ENCODE results near the gene CNGB1.
A peak's percentile ranks its signal among the peaks of the same experiment; 100 is the strongest.
"Not testable (repeated sequence)": the region's sequence is repeated elsewhere in the genome, so short reads cannot be mapped to it uniquely, and the experiment has no call there.

The CNGB1 gene

GRCh38 chr16:57903656-57904055 lies 67.3 kb downstream of the CNGB1 start:
- no peak for DNase-seq (ENCODE audit: low spot score)

DNA sequence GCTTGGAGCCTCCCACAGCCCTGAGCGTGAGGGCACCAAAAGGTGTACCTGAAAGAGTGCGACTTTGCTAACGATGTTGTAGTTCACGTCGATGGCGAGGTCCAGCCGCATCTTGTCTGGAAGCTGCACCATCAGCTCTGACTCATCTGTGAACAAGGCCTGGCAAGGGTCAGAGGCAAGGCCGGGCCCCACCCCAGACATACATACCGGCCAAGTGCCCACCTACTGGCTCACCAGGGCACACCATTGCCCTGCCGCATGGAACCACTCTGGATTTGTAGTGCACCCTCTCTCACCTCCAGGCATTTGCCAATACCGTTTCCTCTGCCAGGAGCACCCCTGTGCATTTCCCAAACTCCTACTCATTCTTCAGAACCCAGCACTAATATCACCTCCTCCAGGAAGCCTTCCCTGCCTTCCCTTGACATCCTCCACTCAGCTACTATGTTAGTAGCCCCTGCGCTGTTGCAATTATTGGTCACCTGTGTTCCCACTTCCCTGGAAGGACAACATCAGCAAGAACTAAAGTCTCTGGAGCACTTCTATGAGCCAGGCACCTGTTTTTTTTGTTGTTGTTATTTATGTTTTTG lies 69.4 kb downstream of the CNGB1 start:
- DNase-seq (ENCODE audit: low spot score) = no peak

GRCh38 chr16:57900796-57901479 lies 70.0 kb downstream of the CNGB1 start:
- DNase-seq (ENCODE audit: low spot score) = no peak

- DNase-seq (ENCODE audit: low spot score) = peak; percentile 58
Observed at GRCh38 chr16:57899771-57900661, 70.9 kb downstream of the CNGB1 start.

DNA sequence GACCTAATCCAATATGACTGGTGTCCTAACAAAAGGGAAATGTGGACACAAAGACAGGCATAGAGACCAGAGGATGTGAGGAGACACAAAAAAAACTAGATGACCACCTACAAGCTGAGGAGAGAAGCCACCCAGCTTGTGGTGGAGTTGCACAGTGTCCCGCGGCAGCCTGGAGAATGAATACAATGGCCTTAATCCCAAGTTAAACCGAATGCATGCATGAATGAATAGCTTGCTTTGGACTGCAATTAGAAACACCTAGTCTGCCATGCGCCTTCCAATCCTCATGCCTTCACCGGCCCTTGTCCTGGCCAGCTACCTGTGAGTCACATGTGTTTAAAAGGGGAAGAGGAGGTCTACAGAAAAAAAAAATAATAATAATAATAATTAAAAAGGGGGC lies 72.0 kb downstream of the CNGB1 start:
- DNase-seq (ENCODE audit: low spot score) = no peak

DNA sequence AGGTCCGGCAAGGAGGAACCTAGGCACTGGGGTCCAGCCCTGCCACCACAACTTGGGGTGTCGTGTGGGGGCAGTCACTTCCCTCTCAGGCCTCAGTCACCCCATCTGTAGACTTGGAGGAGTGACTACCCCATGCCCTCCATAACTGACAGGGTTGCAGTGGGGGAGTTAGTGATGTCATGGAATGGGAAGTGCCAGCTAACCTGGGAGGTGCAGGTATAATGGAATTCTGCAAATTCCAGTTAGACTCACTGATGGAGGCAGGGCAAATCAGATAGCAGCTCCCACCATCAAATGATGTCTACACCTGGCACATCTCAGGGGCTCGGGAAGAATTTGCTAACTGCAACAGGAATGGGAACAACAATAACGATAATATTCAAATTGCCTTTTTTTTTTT lies 72.9 kb downstream of the CNGB1 start:
- no peak for DNase-seq (ENCODE audit: low spot score)

DNA sequence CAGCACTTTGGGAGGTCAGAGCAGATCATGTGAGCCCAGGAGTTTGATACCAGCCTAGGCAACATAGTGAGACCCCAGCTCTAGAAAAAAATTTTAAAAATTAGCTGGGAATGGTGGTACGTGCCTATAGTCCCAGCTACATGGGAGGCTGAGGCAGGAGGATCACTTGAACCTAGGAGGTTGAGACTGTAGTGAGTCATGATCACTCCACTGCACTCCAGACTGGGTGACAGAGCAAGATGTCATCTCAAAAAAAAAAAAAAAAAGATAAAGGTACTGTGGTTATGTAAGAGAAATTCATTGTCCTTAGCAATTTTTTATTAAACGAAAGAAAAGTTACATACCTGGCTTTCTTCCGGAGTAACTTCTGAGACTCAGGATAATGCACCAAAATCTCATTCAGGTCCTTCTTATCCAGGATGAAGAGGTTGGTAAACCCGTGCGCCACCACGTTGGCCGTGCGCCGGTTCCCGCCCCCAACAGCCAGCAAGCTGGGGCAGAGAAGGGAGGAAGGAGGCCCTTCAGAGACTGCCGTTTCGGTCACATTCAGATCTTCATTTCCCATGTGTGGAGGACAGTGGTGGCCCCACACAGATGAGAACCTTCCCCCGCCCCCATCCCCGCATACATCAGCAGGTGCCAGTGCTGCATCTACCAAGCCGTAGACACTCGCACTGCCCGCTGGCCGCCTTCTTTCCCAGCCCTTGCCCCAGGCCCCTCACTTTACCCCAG lies 73.7 kb downstream of the CNGB1 start:
- DNase-seq (ENCODE audit: low spot score) = no peak

DNA sequence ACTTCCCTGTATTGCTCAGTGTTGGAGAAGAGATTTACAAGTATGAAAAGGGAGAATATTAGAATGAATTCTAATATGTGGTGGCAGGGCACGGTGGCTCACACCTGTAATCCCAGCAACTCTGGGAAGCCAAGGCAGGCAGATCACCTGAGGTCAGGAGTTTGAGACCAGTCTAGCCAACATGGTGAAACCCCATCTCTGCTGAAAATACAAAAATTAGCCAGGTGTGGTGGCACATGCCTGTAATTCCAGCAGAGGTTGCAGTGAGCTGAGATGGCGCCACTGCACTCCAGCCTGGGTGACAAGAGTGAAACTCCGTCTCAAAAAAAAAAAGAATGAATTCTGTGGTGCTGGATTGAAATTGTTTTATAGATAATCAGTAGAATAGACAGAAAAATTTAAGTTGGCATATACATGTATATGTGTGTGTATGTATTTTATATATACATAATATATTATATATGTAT lies 75.8 kb downstream of the CNGB1 start:
- DNase-seq (ENCODE audit: low spot score) = not testable (repeated sequence)

DNA sequence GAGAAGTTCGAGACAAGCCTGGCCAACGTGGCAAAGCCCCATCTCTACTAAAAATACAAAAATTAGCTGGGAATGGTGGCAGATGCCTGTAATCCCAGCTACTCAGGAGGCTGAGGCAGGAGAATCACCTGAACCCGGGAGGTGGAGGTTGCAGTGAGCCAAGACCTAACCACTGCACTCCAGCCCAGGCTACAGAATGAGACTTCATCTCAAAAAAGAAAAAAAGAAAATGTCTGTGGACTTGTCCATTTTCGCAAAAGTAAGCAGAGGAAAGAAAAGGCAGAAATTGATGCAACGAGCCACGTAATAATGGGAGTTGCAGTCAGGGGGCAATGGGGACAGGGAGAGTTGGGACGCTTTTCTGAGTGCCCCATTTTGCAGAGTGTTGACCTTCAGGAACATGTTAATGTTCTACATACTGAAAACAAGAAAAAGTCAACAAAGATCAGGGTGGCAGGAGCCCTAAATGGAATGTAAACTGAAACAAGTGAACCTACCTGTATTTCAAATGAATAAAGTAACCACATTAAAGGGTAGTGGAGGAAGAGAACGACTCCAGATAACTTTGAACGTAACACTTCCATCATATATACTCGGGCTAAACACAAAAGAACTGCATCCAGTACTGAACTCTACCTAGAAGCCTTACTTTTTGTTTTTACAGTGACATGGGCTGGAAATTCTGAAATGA lies 76.4 kb downstream of the CNGB1 start:
- DNase-seq (ENCODE audit: low spot score) = no peak

DNA sequence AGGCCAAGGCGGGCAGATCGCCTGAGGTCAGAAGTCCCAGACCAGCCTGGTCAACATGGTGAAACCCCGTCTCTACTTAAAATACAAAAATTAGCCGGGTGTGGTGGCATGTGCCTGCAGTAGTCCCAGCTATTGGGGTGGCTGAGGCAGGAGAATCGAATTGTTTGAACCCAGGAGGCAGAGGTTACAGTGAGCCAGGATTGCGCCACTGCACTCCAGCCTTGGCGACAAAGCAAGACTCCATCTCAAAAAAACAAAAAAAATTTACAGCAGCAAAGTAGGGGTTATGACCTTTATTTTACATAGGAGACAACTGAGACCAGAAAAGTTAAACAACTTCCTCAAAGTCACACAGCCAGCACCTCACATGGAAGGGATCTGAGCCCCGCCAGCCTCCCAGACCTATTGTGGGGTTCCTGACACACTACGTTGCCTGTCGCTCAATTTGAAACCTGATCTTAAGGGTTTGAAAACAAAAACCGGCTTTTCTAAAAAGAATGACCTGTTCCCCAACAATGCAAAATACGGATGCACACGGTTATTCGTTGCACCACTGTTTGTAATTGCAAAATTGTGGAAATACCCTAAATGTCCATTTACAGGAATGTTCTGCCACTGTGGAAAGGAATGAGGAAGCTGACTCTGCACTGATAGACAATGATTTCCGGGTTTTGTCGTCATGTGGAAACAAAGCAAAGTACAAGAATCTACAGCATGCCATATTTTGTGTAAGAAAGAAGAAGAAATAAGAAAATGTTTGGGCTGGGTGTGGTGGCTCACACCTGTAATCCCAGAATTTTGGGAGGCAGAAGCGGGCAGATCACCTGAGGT lies 77.2 kb downstream of the CNGB1 start:
- no peak for DNase-seq (ENCODE audit: low spot score)

DNA sequence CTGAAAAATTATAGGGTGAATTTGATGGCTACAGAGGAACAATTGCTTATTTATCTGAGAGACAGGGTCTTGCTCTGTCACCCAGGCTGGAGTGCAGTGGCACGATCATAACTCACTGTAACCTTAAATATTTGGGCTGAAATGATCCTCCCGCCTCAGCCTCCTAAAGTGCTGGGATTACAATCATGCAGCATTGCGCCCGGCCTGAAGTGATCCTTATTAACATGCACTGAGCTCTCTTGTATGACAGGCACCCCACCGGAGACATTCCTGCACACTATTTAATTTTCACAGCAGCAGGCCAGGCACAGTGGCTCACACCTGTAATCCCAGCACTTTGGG lies 77.7 kb downstream of the CNGB1 start:
- no peak for DNase-seq (ENCODE audit: low spot score)

DNA sequence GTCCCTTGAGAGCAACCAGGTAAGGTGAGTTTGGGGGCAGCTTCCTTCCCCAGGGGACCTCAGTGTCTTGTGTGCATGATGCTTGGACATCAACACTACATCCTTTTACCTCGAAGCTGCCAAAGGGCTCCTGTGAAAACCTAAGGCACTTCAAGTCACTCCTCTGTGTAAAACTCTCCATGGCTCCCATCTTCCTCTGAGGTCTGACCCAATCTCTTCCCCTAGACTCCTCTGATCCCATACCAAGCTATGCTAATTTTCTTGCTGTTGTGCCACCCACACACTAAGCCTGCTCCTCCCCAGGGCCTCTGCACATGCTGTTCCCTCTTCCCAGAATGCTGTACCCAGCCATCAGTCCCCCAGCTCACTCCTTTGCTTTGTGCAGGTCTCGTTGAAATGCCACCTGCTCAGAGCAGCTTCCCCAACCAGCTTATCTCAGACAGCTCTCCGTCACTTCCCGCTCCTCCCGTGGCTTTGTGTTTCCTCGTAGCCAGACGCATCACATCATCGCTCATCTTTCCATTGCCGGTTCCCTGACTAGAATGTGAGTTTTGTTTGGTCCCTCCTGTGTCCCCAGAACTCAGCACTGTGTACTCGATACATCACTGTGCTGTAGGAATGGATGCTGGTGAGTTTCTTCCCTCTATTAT lies 78.4 kb downstream of the CNGB1 start:
- DNase-seq (ENCODE audit: low spot score) = no peak

DNA sequence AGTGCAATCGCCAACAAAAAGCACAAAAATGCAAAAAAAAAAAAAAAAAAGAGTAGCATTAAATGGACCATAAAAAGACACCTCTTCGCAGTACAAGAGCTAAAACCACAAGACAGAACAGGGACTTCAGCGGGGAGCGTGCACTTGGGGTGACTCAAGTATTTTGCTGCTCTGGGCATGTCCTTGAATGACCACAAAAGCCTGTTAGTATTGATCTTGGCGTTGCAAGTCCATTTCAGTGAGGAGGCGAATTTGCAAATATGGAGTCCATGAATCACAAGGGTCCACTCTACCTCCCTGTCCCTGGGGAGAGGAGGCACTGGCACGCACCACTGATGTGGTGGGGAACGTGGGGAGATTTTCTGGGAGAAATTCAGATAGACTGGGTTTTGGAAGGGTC lies 78.9 kb downstream of the CNGB1 start:
- no peak for DNase-seq (ENCODE audit: low spot score)

GRCh38 chr16:57890752-57891111 lies 80.2 kb downstream of the CNGB1 start:
- no peak for DNase-seq (ENCODE audit: low spot score)

- no peak for DNase-seq (ENCODE audit: low spot score)
Observed at GRCh38 chr16:57889960-57890751, 80.8 kb downstream of the CNGB1 start.

DNA sequence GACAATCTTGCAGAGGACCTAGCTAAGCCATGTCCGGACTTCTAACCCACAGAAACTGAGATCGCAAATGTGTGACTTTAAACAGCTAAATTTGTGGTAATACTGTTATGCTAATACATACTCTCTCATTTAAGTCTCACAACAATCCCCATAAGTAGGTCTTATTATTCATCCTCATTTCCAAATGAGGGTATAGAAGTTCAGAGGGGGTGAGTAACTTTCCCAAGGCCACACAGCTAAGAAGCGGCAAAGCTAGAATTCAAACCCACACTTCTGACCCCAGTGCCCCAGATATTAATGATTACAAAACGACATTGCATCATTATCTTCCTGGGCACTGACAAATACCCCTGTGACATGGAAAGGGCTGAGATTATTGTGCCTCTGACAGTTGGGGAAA lies 81.4 kb downstream of the CNGB1 start:
- no peak for DNase-seq (ENCODE audit: low spot score)

DNA sequence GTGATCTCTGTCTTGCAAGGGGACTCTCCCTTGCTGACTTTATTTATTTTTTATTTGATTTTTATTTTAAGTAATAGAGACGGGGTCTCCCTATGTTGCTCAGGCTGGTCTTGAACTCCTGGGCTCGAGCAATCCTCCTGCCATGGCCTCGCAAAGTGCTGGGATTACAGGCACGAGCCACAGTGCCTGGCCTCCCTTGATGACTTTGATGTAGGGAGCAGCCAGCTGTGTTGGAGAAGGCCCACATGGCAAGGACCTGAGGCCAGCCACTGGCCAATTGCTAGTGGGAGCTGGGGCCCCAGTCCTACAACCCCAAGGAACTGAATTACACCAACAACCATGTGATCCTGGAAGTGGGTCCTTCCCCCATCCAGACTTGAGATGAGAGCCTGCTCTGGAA lies 81.8 kb downstream of the CNGB1 start:
- DNase-seq (ENCODE audit: low spot score) = no peak

DNA sequence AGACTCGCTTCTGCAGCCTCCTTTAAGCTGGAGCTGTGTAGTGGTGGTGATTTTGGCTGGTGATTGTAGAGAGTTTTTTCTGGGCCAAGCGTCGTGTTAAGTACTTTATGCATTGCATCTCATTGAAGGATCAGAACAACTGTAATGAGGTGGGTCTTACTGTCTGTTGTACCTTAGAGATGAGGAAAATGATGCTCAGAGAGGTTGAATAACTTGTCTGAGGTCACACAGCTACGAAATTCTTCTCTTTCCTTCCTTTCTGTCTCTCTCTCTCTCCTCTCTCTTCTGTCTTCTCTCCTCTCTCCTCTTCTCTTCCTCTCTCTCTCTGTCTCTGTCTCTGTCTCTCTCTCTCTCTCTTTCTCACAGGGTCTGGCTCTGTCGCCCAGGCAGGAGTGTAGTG lies 82.8 kb downstream of the CNGB1 start:
- DNase-seq (ENCODE audit: low spot score) = no peak

- DNase-seq (ENCODE audit: low spot score) = no peak
Observed at GRCh38 chr16:57887711-57888110, 83.2 kb downstream of the CNGB1 start.

DNA sequence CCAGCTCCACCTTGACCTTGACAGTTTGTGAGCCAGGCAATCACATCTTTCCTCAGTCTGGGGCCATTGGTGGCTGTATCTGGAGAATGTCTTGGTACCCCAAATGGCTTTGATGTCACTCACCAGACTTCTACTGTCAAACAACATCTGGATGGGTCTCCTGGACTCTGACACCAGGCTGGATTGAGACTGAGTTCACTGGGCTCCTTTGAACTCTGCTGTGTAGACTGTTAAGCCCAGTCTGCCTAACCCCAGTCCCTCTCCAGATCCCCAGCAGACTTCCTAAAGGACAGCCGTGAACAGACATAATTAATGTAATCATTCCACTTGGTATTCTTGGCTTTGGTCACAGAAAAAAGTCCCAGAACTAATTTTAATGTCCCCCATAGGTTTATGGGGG lies 84.5 kb downstream of the CNGB1 start:
- no peak for DNase-seq (ENCODE audit: low spot score)

All from hepatic stellate cell (primary cell).